Adrenal gland (tissue), 5 donors: ENCODE results near the gene BRAP.

Experiments used
- POLR2A ChIP-seq, 2 donors: fragments of 450-650 bp; IDR thresholded peaks; one replicate each; pipeline ENCODE4 v1.6.1; 2017; ENCODE audit warnings: antibody characterized with exemption in 2 of 2, mild to moderate bottlenecking in 2 of 2, moderate library complexity in 1 of 2
- TF ChIP-seq, protein P1 (sequence below), 6 experiments: fragments of 450-650 bp in 4 of 6; fragments of 200-600 bp in 2 of 6; sonication (generic) in 1 of 6; IDR thresholded peaks; 1 replicate in 5 of 6; 2 replicates in 1 of 6; pipeline versions ENCODE4 v1.5.1 to v1.8.0; 2016 to 2021; ENCODE audit warnings: antibody characterized with exemption in 6 of 6, mild to moderate bottlenecking in 2 of 6, moderate library complexity in 1 of 6
- donor health status: DM: no; HTN: no; CAD: no.

DNA sequence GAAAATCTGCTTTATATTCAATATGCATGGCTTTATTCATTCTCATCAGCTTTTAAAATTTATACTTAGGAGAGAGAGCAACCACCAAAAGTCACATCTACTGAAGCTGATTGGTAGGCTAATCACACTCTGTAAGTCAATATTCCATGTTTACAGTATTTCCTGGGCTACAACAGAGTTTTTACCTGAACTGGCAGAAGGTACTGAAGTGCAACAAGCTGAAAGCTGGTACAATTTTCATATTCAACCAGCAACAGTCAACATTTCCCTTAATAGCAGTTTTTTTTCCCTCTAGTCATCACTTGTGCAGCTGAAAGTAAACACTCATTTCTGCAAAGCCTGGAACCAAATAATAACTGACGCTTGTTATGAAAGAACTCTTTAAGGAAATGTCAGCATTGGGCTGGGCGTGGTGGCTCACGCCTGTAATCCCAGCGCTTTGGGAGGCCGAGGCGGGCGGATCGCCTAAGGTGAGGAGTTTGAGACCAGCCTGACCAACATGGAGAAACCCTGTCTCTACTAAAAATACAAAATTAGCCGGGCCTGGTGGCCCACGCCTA, 12.9 kb downstream of the BRAP start:
- TF ChIP-seq, protein P1, sequence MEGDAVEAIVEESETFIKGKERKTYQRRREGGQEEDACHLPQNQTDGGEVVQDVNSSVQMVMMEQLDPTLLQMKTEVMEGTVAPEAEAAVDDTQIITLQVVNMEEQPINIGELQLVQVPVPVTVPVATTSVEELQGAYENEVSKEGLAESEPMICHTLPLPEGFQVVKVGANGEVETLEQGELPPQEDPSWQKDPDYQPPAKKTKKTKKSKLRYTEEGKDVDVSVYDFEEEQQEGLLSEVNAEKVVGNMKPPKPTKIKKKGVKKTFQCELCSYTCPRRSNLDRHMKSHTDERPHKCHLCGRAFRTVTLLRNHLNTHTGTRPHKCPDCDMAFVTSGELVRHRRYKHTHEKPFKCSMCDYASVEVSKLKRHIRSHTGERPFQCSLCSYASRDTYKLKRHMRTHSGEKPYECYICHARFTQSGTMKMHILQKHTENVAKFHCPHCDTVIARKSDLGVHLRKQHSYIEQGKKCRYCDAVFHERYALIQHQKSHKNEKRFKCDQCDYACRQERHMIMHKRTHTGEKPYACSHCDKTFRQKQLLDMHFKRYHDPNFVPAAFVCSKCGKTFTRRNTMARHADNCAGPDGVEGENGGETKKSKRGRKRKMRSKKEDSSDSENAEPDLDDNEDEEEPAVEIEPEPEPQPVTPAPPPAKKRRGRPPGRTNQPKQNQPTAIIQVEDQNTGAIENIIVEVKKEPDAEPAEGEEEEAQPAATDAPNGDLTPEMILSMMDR (IDR thresholded peaks at IDR 0.05) = no peak
- TF ChIP-seq POLR2A (IDR thresholded peaks at IDR 0.05) = no peak
